Measurements from ENCODE around the gene DNASE1L2. TPM values are rescaled to one million over a fixed set of nuclear protein-coding genes. Genes with fewer than 3 reads are reported as not detected.

DNASE1L2 gene
- total and polyA plus RNA-seq, 2 of the 8 experiments (the other 6 are each of a cell fraction or from before 2014, with no cell fraction given), result 0.35 to 0.97 TPM

DNA sequence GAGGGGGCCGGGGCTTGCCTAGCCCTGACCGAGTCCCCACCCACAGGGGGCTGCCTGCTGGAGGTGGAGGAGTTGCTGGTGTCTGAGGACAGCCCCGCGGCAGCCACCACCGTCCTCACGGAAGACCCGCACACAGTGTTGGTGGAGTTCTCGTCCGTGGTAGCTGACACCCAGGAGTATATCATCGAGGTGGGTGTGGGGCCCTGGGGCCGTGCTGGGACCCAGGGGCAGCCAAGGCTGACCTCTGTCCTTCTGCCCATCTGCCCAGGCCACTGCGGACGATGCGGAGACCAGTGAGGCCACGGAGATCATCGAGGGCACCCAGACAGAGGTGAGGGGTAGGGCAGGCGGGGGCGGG lies 1.5 kb upstream of the DNASE1L2 start:
- Histone ChIP-seq H3K23ac (ENCODE audit: insufficient read length) (no peak overlapping the region), H3K9ac (replicated peaks in 1 of 4; ENCODE audit: extremely low read depth in 1 of 4, low read depth in 3 of 4, low read length in 3 of 4) (no peak overlapping the region), H2BK20ac (ENCODE audit: low read length) (no peak overlapping the region), H3K4ac (replicated peaks; ENCODE audit: insufficient read length, low read depth, low read length) (no peak overlapping the region), H4K8ac (ENCODE audit: extremely low read depth, insufficient read depth, low read length) (no peak overlapping the region; the same call in 1 of the 2 replicates), H4K5ac (ENCODE audit: insufficient read length, low read depth, low read length) (no peak overlapping the region), H3K27ac (ENCODE audit: low read depth, low read length) (no peak overlapping the region), H2BK12ac (ENCODE audit: low read depth, low read length) (no peak overlapping the region), H3K18ac (ENCODE audit: extremely low read depth, low read length) (no peak overlapping the region), H2AFZ (ENCODE audit: low read length) (no peak overlapping the region), H3K4me1 (replicated peaks in 1 of 4; ENCODE audit: control insufficient read depth in 3 of 4, insufficient read depth in 4 of 4, low read length in 3 of 4) (peaks cover 0 to 19% (median 10%) of the 10 kb centered on the region in 4 experiments; a peak in 5 of 7 replicates), H2AK5ac (ENCODE audit: low read depth, low read length) (no peak overlapping the region), H3K79me2 (ENCODE audit: control insufficient read depth in 1 of 2, insufficient read depth in 2 of 2, low read length in 2 of 2) (no peaks in the 10 kb centered on the region), H3K4me2 (ENCODE audit: insufficient read depth in 1 of 2, low read depth in 2 of 2, low read length in 2 of 2) (no peak overlapping the region), H3K79me1 (ENCODE audit: low read depth, low read length) (no peaks in the 10 kb centered on the region), H4K91ac (replicated peaks; ENCODE audit: insufficient read length, low read length) (no peak overlapping the region), H3K36me3 (ENCODE audit: control insufficient read depth in 2 of 4, insufficient read depth in 4 of 4, low read length in 3 of 4) (peaks cover 3 to 42% (median 6%) of the 10 kb centered on the region in 4 experiments; a peak in 5 of 8 replicates), H3K9me3 (ENCODE audit: insufficient read depth in 2 of 2, low read depth in 1 of 2, low read length in 1 of 2) (no peaks in the 10 kb centered on the region), H2BK120ac (replicated peaks; ENCODE audit: low read depth, low read length) (no peak overlapping the region), H4K20me1 (replicated peaks in 1 of 2; ENCODE audit: control insufficient read depth in 1 of 2, insufficient read depth in 2 of 2, low read length in 2 of 2) (peaks cover 3 to 16% of the 10 kb centered on the region in 2 experiments), H2BK5ac (ENCODE audit: low read depth, low read length) (no peak overlapping the region), H2BK15ac (ENCODE audit: low read length) (no peak overlapping the region), H3K23me2 (ENCODE audit: low read depth, low read length) (peaks cover 16% of the 10 kb centered on the region; the same call in 1 of the 2 replicates), H3K27me3 (replicated peaks in 1 of 4; ENCODE audit: control insufficient read depth in 3 of 4, extremely low read depth in 1 of 4, insufficient read depth in 3 of 4, low read length in 3 of 4) (peaks cover 4 to 20% (median 16%) of the 10 kb centered on the region in 4 experiments; a peak in 6 of 7 replicates), H3K14ac (ENCODE audit: insufficient read length) (no peak overlapping the region), H3K56ac (replicated peaks; ENCODE audit: insufficient read length, low read depth, low read length) (no peak overlapping the region), H3K4me3 (ENCODE audit: extremely low read depth in 1 of 4, insufficient read depth in 2 of 4, low read depth in 3 of 4, low read length in 4 of 4) (no peak overlapping the region)
- 100% methylated on average over 9 of the region's 18 CpGs; no CpG with 5 or more reads in 1 of the 2 experiments for WGBS, 2 experiments (ENCODE audit: extremely low coverage in 1 of 2, insufficient coverage in 1 of 2, insufficient read length in 1 of 2, insufficient replicate concordance in 2 of 2, low coverage in 1 of 2, low lambda C conversion rate in 2 of 2, missing lambda C conversion rate in 1 of 2)
- CTCF ChIA-PET (ENCODE audit: partially characterized antibody), result interaction anchor here (0.6 to 2.7 kb wide), 2 partner anchors 10 to 20 kb away, joined by 3 to 9 read pairs; no protein-coding TSS in a partner anchor
- POLR2A ChIA-PET (ENCODE audit: partially characterized antibody), result interaction anchor here (0.8 to 4.5 kb wide), 8 partner anchors 8 to 297 kb away, joined by 3 to 21 read pairs (median 6); partner anchors contain the start of genes CEMP1, E4F1, ECI1 and MLST8
- no peak for DNase-seq (ENCODE audit: low read depth in 1 of 2, low spot score in 2 of 2)
- no peak for FAIRE-seq
- TF ChIP-seq, protein P1, sequence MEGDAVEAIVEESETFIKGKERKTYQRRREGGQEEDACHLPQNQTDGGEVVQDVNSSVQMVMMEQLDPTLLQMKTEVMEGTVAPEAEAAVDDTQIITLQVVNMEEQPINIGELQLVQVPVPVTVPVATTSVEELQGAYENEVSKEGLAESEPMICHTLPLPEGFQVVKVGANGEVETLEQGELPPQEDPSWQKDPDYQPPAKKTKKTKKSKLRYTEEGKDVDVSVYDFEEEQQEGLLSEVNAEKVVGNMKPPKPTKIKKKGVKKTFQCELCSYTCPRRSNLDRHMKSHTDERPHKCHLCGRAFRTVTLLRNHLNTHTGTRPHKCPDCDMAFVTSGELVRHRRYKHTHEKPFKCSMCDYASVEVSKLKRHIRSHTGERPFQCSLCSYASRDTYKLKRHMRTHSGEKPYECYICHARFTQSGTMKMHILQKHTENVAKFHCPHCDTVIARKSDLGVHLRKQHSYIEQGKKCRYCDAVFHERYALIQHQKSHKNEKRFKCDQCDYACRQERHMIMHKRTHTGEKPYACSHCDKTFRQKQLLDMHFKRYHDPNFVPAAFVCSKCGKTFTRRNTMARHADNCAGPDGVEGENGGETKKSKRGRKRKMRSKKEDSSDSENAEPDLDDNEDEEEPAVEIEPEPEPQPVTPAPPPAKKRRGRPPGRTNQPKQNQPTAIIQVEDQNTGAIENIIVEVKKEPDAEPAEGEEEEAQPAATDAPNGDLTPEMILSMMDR (IDR thresholded peaks at IDR 0.05; ENCODE audit: control extremely low read depth in 1 of 3, insufficient read depth in 1 of 3, low read depth in 1 of 3, low read length in 3 of 3), result no peak
- TF ChIP-seq TBP (IDR thresholded peaks at IDR 0.05; ENCODE audit: low read depth, low read length), result no peak
- no peak for TF ChIP-seq CREB1 (IDR thresholded peaks at IDR 0.05)
- TF ChIP-seq, protein P2, sequence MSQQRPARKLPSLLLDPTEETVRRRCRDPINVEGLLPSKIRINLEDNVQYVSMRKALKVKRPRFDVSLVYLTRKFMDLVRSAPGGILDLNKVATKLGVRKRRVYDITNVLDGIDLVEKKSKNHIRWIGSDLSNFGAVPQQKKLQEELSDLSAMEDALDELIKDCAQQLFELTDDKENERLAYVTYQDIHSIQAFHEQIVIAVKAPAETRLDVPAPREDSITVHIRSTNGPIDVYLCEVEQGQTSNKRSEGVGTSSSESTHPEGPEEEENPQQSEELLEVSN (IDR thresholded peaks at IDR 0.05), result no peak
- no peak for TF ChIP-seq SP1 (IDR thresholded peaks at IDR 0.05; ENCODE audit: low read depth, low read length)
- TF ChIP-seq BACH1 (IDR thresholded peaks at IDR 0.05; ENCODE audit: low read length), result no peak
- TF ChIP-seq EZH2 (IDR thresholded peaks at IDR 0.05; ENCODE audit: low read depth, low read length, severe bottlenecking), result no peak
- TF ChIP-seq CHD2 (IDR thresholded peaks at IDR 0.05; ENCODE audit: low read length), result no peak
- no peak for TF ChIP-seq NANOG (IDR thresholded peaks at IDR 0.05; ENCODE audit: insufficient read depth, low read depth, low read length, poor library complexity, severe bottlenecking)
- no peak for TF ChIP-seq RAD21 (IDR thresholded peaks at IDR 0.05 in 1 of 2, conservative IDR thresholded peaks at IDR 0.05 in 1 of 2; ENCODE audit: low read depth in 2 of 2, low read length in 2 of 2)

Data from H1 (cell line).